Heart right ventricle (tissue), 16 donors: Measurements from ENCODE around the gene PRKCE. TPM values are rescaled to one million over a fixed set of nuclear protein-coding genes. Genes with fewer than 3 reads are reported as not detected.

Source experiments
- ATAC-seq, 8 donors: fragments of 200-7000 bp; cut with Tn5 transposase; one replicate each; pipeline ENCODE4 v1.9.1; 2020; ENCODE audit warnings: mild to moderate bottlenecking in 8 of 8, moderate library complexity in 8 of 8, moderate number of reproducible peaks in 1 of 8
- DNase-seq, 2 donors: peaks; one replicate each; pipeline ENCODE4 v3.0.0-alpha.2; 2020
- H3K27ac ChIP-seq, 10 donors: fragments of 200-600 bp; sonication (generic) in 2 of 10; one replicate each; pipeline versions ENCODE4 v1.5.0 to v1.8.0; 2020 to 2022; ENCODE audit warnings: mild to moderate bottlenecking in 3 of 10
- H3K27me3 ChIP-seq, 7 donors: fragments of 200-600 bp; one replicate each; pipeline ENCODE4 v1.8.0; 2021 to 2022; ENCODE audit warnings: mild to moderate bottlenecking in 2 of 7
- H3K36me3 ChIP-seq, 9 donors: fragments of 200-600 bp; sonication (generic) in 1 of 9; one replicate each; pipeline versions ENCODE4 v1.5.0 to v1.8.0; 2020 to 2022; ENCODE audit warnings: mild to moderate bottlenecking in 2 of 9
- H3K4me1 ChIP-seq, 9 donors: fragments of 200-600 bp; sonication (generic) in 1 of 9; one replicate each; pipeline versions ENCODE4 v1.5.0 to v1.8.0; 2020 to 2022; ENCODE audit warnings: mild to moderate bottlenecking in 4 of 9
- H3K4me3 ChIP-seq, 10 donors: fragments of 200-600 bp; sonication (generic) in 2 of 10; one replicate each; pipeline versions ENCODE4 v1.5.0 to v1.8.0; 2020 to 2022; ENCODE audit warnings: mild to moderate bottlenecking in 7 of 10, moderate library complexity in 2 of 10
- H3K9me3 ChIP-seq, 11 donors: fragments of 200-600 bp in 10 of 11; sonication (generic) in 2 of 11; one replicate each; pipeline versions ENCODE4 v1.5.0 to v1.8.0; 2013 to 2022; ENCODE audit warnings: mild to moderate bottlenecking in 2 of 11, control low read depth in 1 of 11, moderate library complexity in 1 of 11
- WGBS, 2 donors: extraction: QIAGEN DNeasy Blood & Tissue Kit; methylation state at CpG; one replicate each; pipeline ENCODE4 v1.1.7; 2013; ENCODE audit warnings: inconsistent platforms in 1 of 2; 5-methylcytosine and 5-hydroxymethylcytosine counted together
- intact Hi-C, 10 donors: fragments of 100-400 bp; cut with DNase I; formaldehyde crosslinking; loops; one replicate each; pipeline versions ENCODE4 v1.11.1 to v1.14.2; 2022
- polyA plus RNA-seq, 2 donors: library from polyadenylated mRNA; stranded (reverse); fragments of 200-250 nt; gene quantifications; one replicate each; pipeline ENCODE4 v1.2.3, GENCODE V29; 2013
- total RNA-seq, 10 donors: library from RNA; stranded (reverse); fragmentation: NEBNext Ultra II Directional in 3 of 10; extraction: Animal tissue kit (Norgen Biotek cat#: 25700) in 3 of 10; gene quantifications; one replicate each; pipeline versions ENCODE4 v1.2.1 to v1.2.4, GENCODE V29; 2021 to 2023
- TF ChIP-seq, protein P1 (sequence below), 9 donors: fragments of 200-600 bp; sonication (generic) in 2 of 9; IDR thresholded peaks; one replicate each; pipeline versions ENCODE4 v1.5.0 to v1.8.0; 2021 to 2022; ENCODE audit warnings: antibody characterized with exemption in 9 of 9, mild to moderate bottlenecking in 5 of 9, moderate library complexity in 1 of 9
- donor health status: Arrhythmogenic right ventricular cardiomyopathy.
- donor health status: ischemic (EF 13 %, LVEDD 7.1; RV severe dilation, severe dysfunction).
- donor health status: healthy with polysubstance abuse.
- donor health status: DM: no; HTN: yes; CAD: no.
- donor health status: DM: no; HTN: no; CAD: no.
- donor health status: ischemic (EF 25% LVEDD 6.9; RV normal size, moderate dysfunction).
- donor health status: ischemic (EF 25% LVEDD 5.7; RV mildly dilated, moderate dysfunction).
- donor health status: healthy.
- donor health status: DM: yes; HTN: yes; CAD: no.
- donor health status: Ischemic cardiomyopathy.
- donor health status: ischemic (EF 35%, LVEDD 5.7; RV mildly dilated, moderate dysfunction).
- donor health status: nonischemic (EF 11% LVEDD 7.7; RV severe dilation, severe dysfunction).
- donor health status: DM: yes; HTN: yes; CAD: no.
- donor health status: PGD.
- donor health status: ischemic (EF 29% LVEDD 5.4; RV normal size, mild dysfunction).
- donor health status: nonischemic (EF 23%, LVEDD 6.1; RV moderate dilation, normal function).

The PRKCE gene
- total and polyA plus RNA-seq, 12 donors, result 3.7 to 22.7 (median 16.7) TPM

DNA sequence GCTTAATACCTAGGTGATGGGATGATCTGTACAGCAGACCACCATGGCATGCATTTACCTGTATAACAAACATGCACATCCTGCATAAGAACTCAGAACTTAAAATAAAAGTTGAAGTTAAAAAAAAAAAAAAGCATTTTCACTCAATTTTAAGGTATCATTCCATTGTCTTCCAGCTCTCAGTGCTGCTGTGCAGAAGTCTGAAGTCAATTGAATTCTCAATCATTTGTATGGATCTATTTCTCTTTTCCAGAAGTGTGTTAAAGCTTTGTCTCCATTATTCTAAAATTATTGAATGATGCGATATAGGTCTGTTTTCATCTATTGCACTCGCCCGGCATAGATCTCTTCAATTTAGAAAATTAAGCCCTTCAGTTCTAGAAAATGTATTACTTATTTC lies 443.2 kb downstream of the PRKCE start:
- Histone ChIP-seq H3K4me3 (no peak overlapping the region), H3K27ac (peak overlapping the region in 2 of 10 donors; percentile 49 to 85), H3K9me3 (peaks cover 0 to 11% (median 0%) of the 10 kb centered on the region in 11 donors), H3K4me1 (peaks cover 0 to 60% (median 34%) of the 10 kb centered on the region in 9 donors), H3K36me3 (peaks cover 0 to 9% (median 0%) of the 10 kb centered on the region in 9 donors), H3K27me3 (no peaks in the 10 kb centered on the region)
- DNase-seq (no peak), ATAC-seq (no peak)
- TF ChIP-seq, protein P1, sequence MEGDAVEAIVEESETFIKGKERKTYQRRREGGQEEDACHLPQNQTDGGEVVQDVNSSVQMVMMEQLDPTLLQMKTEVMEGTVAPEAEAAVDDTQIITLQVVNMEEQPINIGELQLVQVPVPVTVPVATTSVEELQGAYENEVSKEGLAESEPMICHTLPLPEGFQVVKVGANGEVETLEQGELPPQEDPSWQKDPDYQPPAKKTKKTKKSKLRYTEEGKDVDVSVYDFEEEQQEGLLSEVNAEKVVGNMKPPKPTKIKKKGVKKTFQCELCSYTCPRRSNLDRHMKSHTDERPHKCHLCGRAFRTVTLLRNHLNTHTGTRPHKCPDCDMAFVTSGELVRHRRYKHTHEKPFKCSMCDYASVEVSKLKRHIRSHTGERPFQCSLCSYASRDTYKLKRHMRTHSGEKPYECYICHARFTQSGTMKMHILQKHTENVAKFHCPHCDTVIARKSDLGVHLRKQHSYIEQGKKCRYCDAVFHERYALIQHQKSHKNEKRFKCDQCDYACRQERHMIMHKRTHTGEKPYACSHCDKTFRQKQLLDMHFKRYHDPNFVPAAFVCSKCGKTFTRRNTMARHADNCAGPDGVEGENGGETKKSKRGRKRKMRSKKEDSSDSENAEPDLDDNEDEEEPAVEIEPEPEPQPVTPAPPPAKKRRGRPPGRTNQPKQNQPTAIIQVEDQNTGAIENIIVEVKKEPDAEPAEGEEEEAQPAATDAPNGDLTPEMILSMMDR (IDR thresholded peaks at IDR 0.05), result no peak
- intact Hi-C loops, result loop anchor here in 4 of 10 donors (5.0 to 10.0 kb wide), 3 partner anchors 180 to 200 kb away; partner anchors contain the start of gene EPAS1 (in 2 of the 4)
- 80 to 86% methylated on average over 3 of the region's 3 CpGs for WGBS, 2 donors

GRCh38 chr2:46095830-46096229 lies 444.4 kb downstream of the PRKCE start:
- intact Hi-C loops, result loop anchor here in 3 of 10 donors (10.0 kb wide), 2 partner anchors 179 to 199 kb away; partner anchors contain the start of gene EPAS1 (in 2 of the 3)
- ATAC-seq (no peak), DNase-seq (no peak)
- TF ChIP-seq, protein P1 (IDR thresholded peaks at IDR 0.05), result no peak
- H3K27me3 ChIP-seq, result no peaks in the 10 kb centered on the region
- no peak overlapping the region for H3K4me3 ChIP-seq
- peaks cover 0 to 11% (median 0%) of the 10 kb centered on the region in 11 donors for H3K9me3 ChIP-seq
- WGBS, 2 donors, result 90 to 98% methylated on average over 1 of the region's 1 CpG
- H3K36me3 ChIP-seq, result peaks cover 0 to 9% (median 0%) of the 10 kb centered on the region in 9 donors
- peak overlapping the region in 2 of 10 donors; percentile 82 to 85 for H3K27ac ChIP-seq
- peaks cover 0 to 53% (median 26%) of the 10 kb centered on the region in 9 donors for H3K4me1 ChIP-seq

- WGBS, 2 donors, result 85 to 86% methylated on average over 1 of the region's 1 CpG
- ATAC-seq (peak in 1 of 8 donors; percentile 6), DNase-seq (no peak)
- peak overlapping the region in 5 of 10 donors; percentile 73 to 92 (median 84) for H3K27ac ChIP-seq
- intact Hi-C loops, result loop anchor here in 3 of 10 donors (10.0 kb wide), 2 partner anchors 179 to 199 kb away; partner anchors contain the start of gene EPAS1 (in 2 of the 3)
- no peak overlapping the region for H3K4me3 ChIP-seq
- peaks cover 0 to 48% (median 24%) of the 10 kb centered on the region in 9 donors for H3K4me1 ChIP-seq
- peaks cover 0 to 11% (median 0%) of the 10 kb centered on the region in 11 donors for H3K9me3 ChIP-seq
- peaks cover 0 to 9% (median 0%) of the 10 kb centered on the region in 9 donors for H3K36me3 ChIP-seq
- H3K27me3 ChIP-seq, result no peaks in the 10 kb centered on the region
- TF ChIP-seq, protein P1 (IDR thresholded peaks at IDR 0.05), result no peak
Measured at GRCh38 chr2:46096260-46096659, 444.8 kb downstream of the PRKCE start.

- peaks cover 0 to 14% (median 0%) of the 10 kb centered on the region in 11 donors for H3K9me3 ChIP-seq
- peaks cover 0 to 9% (median 0%) of the 10 kb centered on the region in 9 donors for H3K36me3 ChIP-seq
- peak in 1 of 2 donors; percentile 89 for DNase-seq
- H3K4me1 ChIP-seq, result peaks cover 0 to 39% (median 22%) of the 10 kb centered on the region in 9 donors
- WGBS, 2 donors, result 22 to 24% methylated on average over 4 of the region's 4 CpGs
- ATAC-seq, result peak; percentile 82 to 97 (median 93)
- H3K4me3 ChIP-seq, result no peak overlapping the region
- peak overlapping the region; percentile 11 to 92 (median 80) for H3K27ac ChIP-seq
- intact Hi-C loops, result loop anchor here in 3 of 10 donors (10.0 kb wide), 2 partner anchors 177 to 197 kb away; partner anchors contain the start of gene EPAS1 (in 2 of the 3)
- TF ChIP-seq, protein P1 (IDR thresholded peaks at IDR 0.05), result no peak
- H3K27me3 ChIP-seq, result no peaks in the 10 kb centered on the region
Measured at GRCh38 chr2:46097714-46098480, 446.4 kb downstream of the PRKCE start.
